ENCODE results near the gene SNX25. TPM values are rescaled to one million over a fixed set of nuclear protein-coding genes. Genes with fewer than 3 reads are reported as not detected.

Gene SNX25
- total RNA-seq, 4 donors from 2014 or later: 13.3 to 39.3 (median 15.3) TPM

GRCh38 chr4:185304541-185304940 lies 95.1 kb downstream of the SNX25 start:
- 89% methylated on average over 3 of the region's 4 CpGs for WGBS

GRCh38 chr4:185304944-185305690 lies 95.7 kb downstream of the SNX25 start:
- peaks cover 3% of the 10 kb centered on the region for H3K36me3 ChIP-seq
- no peaks in the 10 kb centered on the region for H3K4me1 ChIP-seq
- H3K27ac ChIP-seq: no peak overlapping the region
- H3K9me3 ChIP-seq: no peaks in the 10 kb centered on the region
- DNase-seq (ENCODE audit: low spot score in 2 of 2): no peak
- H3K4me3 ChIP-seq: no peak overlapping the region
- no peak for TF ChIP-seq POLR2A (IDR thresholded peaks at IDR 0.05)
- no peak for TF ChIP-seq EP300 (IDR thresholded peaks at IDR 0.05)
- no peak for TF ChIP-seq POLR2AphosphoS5 (IDR thresholded peaks at IDR 0.05)
- TF ChIP-seq CTCF (IDR thresholded peaks at IDR 0.05): no peak
- H3K27me3 ChIP-seq: no peaks in the 10 kb centered on the region
- 81% methylated on average over 5 of the region's 5 CpGs for WGBS

More at GRCh38 chr4:185304541-185304940, 95.1 kb downstream of the SNX25 start:
- H3K4me1 ChIP-seq: no peaks in the 10 kb centered on the region
- H3K27ac ChIP-seq: no peak overlapping the region
- H3K9me3 ChIP-seq: no peaks in the 10 kb centered on the region
- H3K36me3 ChIP-seq: peaks cover 3% of the 10 kb centered on the region
- DNase-seq (ENCODE audit: low spot score in 2 of 2): no peak
- H3K27me3 ChIP-seq: no peaks in the 10 kb centered on the region
- no peak for TF ChIP-seq CTCF (IDR thresholded peaks at IDR 0.05)
- no peak for TF ChIP-seq EP300 (IDR thresholded peaks at IDR 0.05)
- TF ChIP-seq POLR2A (IDR thresholded peaks at IDR 0.05): no peak
- TF ChIP-seq POLR2AphosphoS5 (IDR thresholded peaks at IDR 0.05): no peak
- no peak overlapping the region for H3K4me3 ChIP-seq

- Histone ChIP-seq H3K27ac (no peak overlapping the region), H3K4me1 (no peaks in the 10 kb centered on the region), H3K4me3 (no peak overlapping the region), H3K36me3 (peaks cover 11% of the 10 kb centered on the region), H3K9me3 (no peaks in the 10 kb centered on the region), H3K27me3 (no peaks in the 10 kb centered on the region)
- no peak for DNase-seq (ENCODE audit: low spot score in 2 of 2)
- no peak for TF ChIP-seq CTCF (IDR thresholded peaks at IDR 0.05)
- TF ChIP-seq EP300 (IDR thresholded peaks at IDR 0.05): no peak
- whole genome bisulfite sequencing: 73% methylated on average over 7 of the region's 7 CpGs
Observed at GRCh38 chr4:185305979-185306442, 96.6 kb downstream of the SNX25 start.

- 80% methylated on average over 5 of the region's 5 CpGs for WGBS
- no peaks in the 10 kb centered on the region for H3K27me3 ChIP-seq
Observed at GRCh38 chr4:185307136-185307950, 97.9 kb downstream of the SNX25 start.

More at GRCh38 chr4:185307136-185307950, 97.9 kb downstream of the SNX25 start:
- no peaks in the 10 kb centered on the region for H3K9me3 ChIP-seq
- no peak overlapping the region for H3K4me3 ChIP-seq
- no peak for DNase-seq (ENCODE audit: low spot score in 2 of 2)
- H3K27ac ChIP-seq: no peak overlapping the region
- no peaks in the 10 kb centered on the region for H3K4me1 ChIP-seq
- TF ChIP-seq POLR2AphosphoS5 (IDR thresholded peaks at IDR 0.05): no peak
- no peak for TF ChIP-seq POLR2A (IDR thresholded peaks at IDR 0.05)
- no peak for TF ChIP-seq EP300 (IDR thresholded peaks at IDR 0.05)
- TF ChIP-seq CTCF (IDR thresholded peaks at IDR 0.05): no peak
- H3K36me3 ChIP-seq: peaks cover 22% of the 10 kb centered on the region
